GM13977 (cell line): ENCODE results near the gene EIF4A3.

Source experiments
- DNase-seq: peaks from one replicate; pipeline ENCODE4 v3.0.0; 2012; ENCODE audit warnings: low spot score
- in situ Hi-C: fragments of 300-500 bp; cut with MboI; formaldehyde crosslinking; loops from one replicate; pipeline ENCODE4 v1.12.0; 2022; ENCODE audit warnings: low sequenced_read_pairs, low pct_unique_long_range_greater_than_20kb, mixed read lengths, inconsistent platforms; ENCODE audit not compliant: unreplicated experiment
- TF ChIP-seq, protein P1 (sequence below): IDR thresholded peaks from 2 replicates; pipeline ENCODE4 v1.5.1; 2012; ENCODE audit warnings: mild to moderate bottlenecking, control low read depth; ENCODE audit not compliant: insufficient read depth; ENCODE audit errors: extremely low read depth, missing control alignments

The EIF4A3 gene

DNA sequence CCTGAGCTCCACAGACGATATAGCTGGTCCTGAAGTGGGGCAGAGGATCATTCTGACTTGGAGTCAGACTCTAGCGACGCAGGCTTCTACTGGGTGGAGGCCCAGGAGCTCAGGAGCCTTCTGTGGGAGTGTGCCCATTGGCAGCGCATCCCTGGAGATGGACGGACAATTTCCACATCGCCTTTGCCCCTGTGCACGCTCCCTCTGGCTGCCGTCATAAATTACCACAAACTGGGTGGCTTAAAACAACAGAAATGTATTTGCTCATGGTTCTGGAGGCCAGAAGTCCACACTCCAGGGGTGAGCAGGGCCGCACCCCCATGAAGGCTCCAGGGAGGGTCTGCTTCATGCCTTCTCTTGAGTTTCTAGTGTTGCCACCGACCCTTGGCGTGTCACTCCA lies 29.8 kb upstream of the EIF4A3 start:
- no peak for DNase-seq
- in situ Hi-C loops = no loop called here
- TF ChIP-seq, protein P1, sequence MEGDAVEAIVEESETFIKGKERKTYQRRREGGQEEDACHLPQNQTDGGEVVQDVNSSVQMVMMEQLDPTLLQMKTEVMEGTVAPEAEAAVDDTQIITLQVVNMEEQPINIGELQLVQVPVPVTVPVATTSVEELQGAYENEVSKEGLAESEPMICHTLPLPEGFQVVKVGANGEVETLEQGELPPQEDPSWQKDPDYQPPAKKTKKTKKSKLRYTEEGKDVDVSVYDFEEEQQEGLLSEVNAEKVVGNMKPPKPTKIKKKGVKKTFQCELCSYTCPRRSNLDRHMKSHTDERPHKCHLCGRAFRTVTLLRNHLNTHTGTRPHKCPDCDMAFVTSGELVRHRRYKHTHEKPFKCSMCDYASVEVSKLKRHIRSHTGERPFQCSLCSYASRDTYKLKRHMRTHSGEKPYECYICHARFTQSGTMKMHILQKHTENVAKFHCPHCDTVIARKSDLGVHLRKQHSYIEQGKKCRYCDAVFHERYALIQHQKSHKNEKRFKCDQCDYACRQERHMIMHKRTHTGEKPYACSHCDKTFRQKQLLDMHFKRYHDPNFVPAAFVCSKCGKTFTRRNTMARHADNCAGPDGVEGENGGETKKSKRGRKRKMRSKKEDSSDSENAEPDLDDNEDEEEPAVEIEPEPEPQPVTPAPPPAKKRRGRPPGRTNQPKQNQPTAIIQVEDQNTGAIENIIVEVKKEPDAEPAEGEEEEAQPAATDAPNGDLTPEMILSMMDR = no peak

GRCh38 chr17:80173916-80174315 lies 27.0 kb upstream of the EIF4A3 start:
- in situ Hi-C loops = no loop called here
- DNase-seq = no peak
- TF ChIP-seq, protein P1 = no peak

GRCh38 chr17:80173126-80173525 lies 26.2 kb upstream of the EIF4A3 start:
- in situ Hi-C loops = no loop called here
- TF ChIP-seq, protein P1 = no peak
- no peak for DNase-seq

DNA sequence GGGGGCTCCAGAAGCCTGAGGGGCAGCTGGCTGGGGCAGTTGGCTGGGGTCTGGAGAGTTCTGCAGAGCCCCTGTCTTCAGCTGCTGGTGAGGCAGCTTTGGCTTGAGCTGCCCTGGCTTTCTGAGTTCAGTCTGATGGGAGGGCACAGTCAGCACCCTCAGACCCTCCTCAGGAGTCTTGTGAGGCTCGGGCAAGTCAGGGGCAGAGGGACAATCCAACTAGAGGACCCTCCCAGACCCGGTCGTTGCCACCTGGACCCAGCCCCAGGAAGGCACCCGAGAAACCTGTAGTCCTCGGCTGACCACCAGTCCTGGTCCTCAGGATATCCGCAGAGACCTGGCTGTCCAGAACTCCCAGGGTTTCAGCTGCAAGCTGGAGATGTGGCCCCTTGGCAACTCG lies 24.8 kb upstream of the EIF4A3 start:
- in situ Hi-C loops = no loop called here
- TF ChIP-seq, protein P1 = no peak
- no peak for DNase-seq

DNA sequence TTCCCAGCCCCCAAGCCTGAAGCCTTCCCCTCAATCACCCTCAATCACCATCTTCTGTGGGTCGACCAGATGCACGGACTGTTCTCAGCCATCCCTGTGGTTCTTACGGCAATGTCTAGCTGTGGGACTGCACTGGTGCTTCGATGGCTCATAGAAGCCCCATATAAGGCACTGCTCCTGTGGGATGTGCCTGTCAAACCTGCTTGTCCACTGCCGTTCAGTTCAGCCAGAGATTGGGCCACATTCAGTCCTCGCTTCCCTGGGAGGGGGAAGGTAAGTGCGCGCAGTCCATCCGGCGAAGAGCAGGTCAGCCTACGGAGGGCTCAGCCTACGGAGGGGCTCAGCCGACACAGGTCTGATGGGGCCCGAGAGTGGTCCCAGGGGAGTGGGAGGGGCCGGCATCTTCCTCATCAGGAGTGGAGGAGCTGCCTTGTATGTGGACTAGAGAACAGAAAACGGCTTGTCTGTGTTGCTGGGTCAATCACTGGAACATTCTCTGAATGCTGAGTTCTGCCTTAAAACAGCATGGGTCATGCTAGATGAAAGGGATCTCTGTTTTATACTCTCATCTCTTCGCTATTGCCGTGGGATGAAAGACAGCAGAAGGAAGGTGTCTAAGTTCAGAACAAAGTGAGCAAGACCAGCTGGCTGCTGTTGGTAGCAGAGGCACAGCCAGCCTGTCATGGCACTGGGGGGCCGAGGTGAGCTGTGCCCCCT lies 23.0 kb upstream of the EIF4A3 start, which contains the start of gene CARD14:
Gene CARD14 (plus strand): TSS at position 247 of the 717 bp plus-strand sequence. CDS start 11,409 bp downstream, outside the sequence.
- in situ Hi-C loops = no loop called here
- DNase-seq = no peak
- TF ChIP-seq, protein P1 = no peak

GRCh38 chr17:80169107-80169506 lies 22.2 kb upstream of the EIF4A3 start:
- in situ Hi-C loops = no loop called here

More at GRCh38 chr17:80169107-80169506, 22.2 kb upstream of the EIF4A3 start:
- TF ChIP-seq, protein P1 = no peak
- DNase-seq = no peak
